Naive thymus-derived CD8-positive, alpha-beta T cell (primary cell): ENCODE measurements around the gene FAM163B. TPM values are rescaled to one million over a fixed set of nuclear protein-coding genes. Genes with fewer than 3 reads are reported as not detected.

Experiments used
- ATAC-seq, 2 donors: fragments of 150-1000 bp; cut with Tn5 transposase in 1 of 2; sonication (Bioruptor Pico), chemical (Tn5 transposase) in 1 of 2; 1 replicate in 1 of 2; 2 replicates in 1 of 2; pipeline ENCODE4 v1.10.0; 2021; ENCODE audit warnings: mild to moderate bottlenecking in 2 of 2, moderate library complexity in 2 of 2
- POLR2A ChIA-PET: fragments of 350-600 bp; sonication (Branson Sonifier 250); formaldehyde crosslinking; loops from one replicate; lab custom pipeline; 2021; ENCODE audit warnings: antibody characterized with exemption; lab: Charles Lee
- DNase-seq, 10 donors: peaks; one replicate each; pipeline versions ENCODE4 v3.0.0 to v3.0.0-alpha.2; 2020 to 2022
- H3K27ac Mint-ChIP-seq, 10 donors: one replicate each; pipeline ENCODE4 v1.8.0; 2020 to 2022; ENCODE audit warnings: mild to moderate bottlenecking in 10 of 10, mixed read lengths in 10 of 10, moderate library complexity in 4 of 10, inconsistent platforms in 1 of 10
- H3K27me3 Mint-ChIP-seq, 5 donors: one replicate each; pipeline ENCODE4 v1.8.0; 2021 to 2022; ENCODE audit warnings: mixed read lengths in 5 of 5
- H3K36me3 Mint-ChIP-seq, 3 donors: one replicate each; pipeline ENCODE4 v1.8.0; 2020 to 2022; ENCODE audit warnings: mixed read lengths in 3 of 3, mild to moderate bottlenecking in 2 of 3, inconsistent platforms in 1 of 3
- H3K4me1 Mint-ChIP-seq, 4 donors: one replicate each; pipeline ENCODE4 v1.8.0; 2021 to 2022; ENCODE audit warnings: mixed read lengths in 4 of 4
- H3K4me3 Mint-ChIP-seq, 10 donors: one replicate each; pipeline ENCODE4 v1.8.0; 2020 to 2022; ENCODE audit warnings: mild to moderate bottlenecking in 10 of 10, mixed read lengths in 10 of 10, moderate library complexity in 6 of 10, inconsistent platforms in 1 of 10
- H3K9me3 Mint-ChIP-seq, 9 donors: one replicate each; pipeline ENCODE4 v1.8.0; 2020 to 2022; ENCODE audit warnings: mixed read lengths in 9 of 9, mild to moderate bottlenecking in 3 of 9, inconsistent platforms in 1 of 9, moderate library complexity in 1 of 9
- polyA plus RNA-seq, 3 donors: library from polyadenylated mRNA; unstranded; fragments of 300-500 nt; fragmentation: Illumina TruSeq; gene quantifications; one replicate each; pipeline ENCODE4 v1.2.3, GENCODE V29; 2021
- total RNA-seq, 8 experiments: library from RNA in 2 of 8; stranded (reverse) in 2 of 8; gene quantifications; one replicate each; pipeline ENCODE4 v1.2.3 and lab custom pipeline; 2021 to 2026

FAM163B gene
- total and polyA plus RNA-seq, 5 experiments from 2014 or later, result not detected

- DNase-seq, result no peak
- POLR2A ChIA-PET, result no interaction called here
- Mint-ChIP-seq H3K4me3 (no peak overlapping the region), H3K9me3 (no peaks in the 10 kb centered on the region), H3K4me1 (peaks cover 6 to 22% (median 18%) of the 10 kb centered on the region in 4 donors), H3K27me3 (peaks cover 26 to 80% (median 33%) of the 10 kb centered on the region in 5 donors), H3K36me3 (no peaks in the 10 kb centered on the region), H3K27ac (no peak overlapping the region)
- ATAC-seq, result no peak
Observed at GRCh38 chr9:133582501-133583045, 26.6 kb downstream of the FAM163B start.

GRCh38 chr9:133581513-133582343 lies 27.5 kb downstream of the FAM163B start:
- POLR2A ChIA-PET, result interaction anchor here (0.5 kb wide), 1 partner anchor 929 kb away, joined by 3 read pairs; no protein-coding TSS in a partner anchor
- no peaks in the 10 kb centered on the region for H3K36me3 Mint-ChIP-seq
- peaks cover 9 to 25% (median 22%) of the 10 kb centered on the region in 4 donors for H3K4me1 Mint-ChIP-seq
- no peak for ATAC-seq
- H3K4me3 Mint-ChIP-seq, result no peak overlapping the region
- no peak for DNase-seq
- H3K9me3 Mint-ChIP-seq, result no peaks in the 10 kb centered on the region
- peak overlapping the region in 1 of 10 donors; percentile 28 for H3K27ac Mint-ChIP-seq
- H3K27me3 Mint-ChIP-seq, result peaks cover 28 to 89% (median 36%) of the 10 kb centered on the region in 5 donors

GRCh38 chr9:133581011-133581410 lies 28.2 kb downstream of the FAM163B start:
- peaks cover 28 to 91% (median 41%) of the 10 kb centered on the region in 5 donors for H3K27me3 Mint-ChIP-seq
- H3K4me1 Mint-ChIP-seq, result peaks cover 9 to 27% (median 23%) of the 10 kb centered on the region in 4 donors
- H3K36me3 Mint-ChIP-seq, result no peaks in the 10 kb centered on the region
- POLR2A ChIA-PET, result no interaction called here
- ATAC-seq, result no peak
- peak overlapping the region in 1 of 10 donors; percentile 29 for H3K27ac Mint-ChIP-seq
- no peak overlapping the region for H3K4me3 Mint-ChIP-seq
- no peaks in the 10 kb centered on the region for H3K9me3 Mint-ChIP-seq
- DNase-seq, result no peak

- Mint-ChIP-seq H3K9me3 (no peaks in the 10 kb centered on the region), H3K36me3 (no peaks in the 10 kb centered on the region), H3K4me3 (no peak overlapping the region), H3K4me1 (peaks cover 10 to 23% (median 19%) of the 10 kb centered on the region in 4 donors), H3K27me3 (peaks cover 27 to 91% (median 40%) of the 10 kb centered on the region in 5 donors), H3K27ac (no peak overlapping the region)
- DNase-seq, result no peak
- POLR2A ChIA-PET, result no interaction called here
- no peak for ATAC-seq
Observed at GRCh38 chr9:133580419-133580738, 28.8 kb downstream of the FAM163B start.

- Mint-ChIP-seq H3K4me3 (no peak overlapping the region), H3K27ac (no peak overlapping the region), H3K36me3 (no peaks in the 10 kb centered on the region), H3K27me3 (peaks cover 25 to 88% (median 39%) of the 10 kb centered on the region in 5 donors), H3K4me1 (peaks cover 10 to 18% (median 14%) of the 10 kb centered on the region in 4 donors), H3K9me3 (no peaks in the 10 kb centered on the region)
- POLR2A ChIA-PET, result no interaction called here
- no peak for DNase-seq
- no peak for ATAC-seq
Observed at GRCh38 chr9:133579601-133580418, 29.4 kb downstream of the FAM163B start.

- POLR2A ChIA-PET, result no interaction called here
- H3K27me3 Mint-ChIP-seq, result peaks cover 20 to 78% (median 31%) of the 10 kb centered on the region in 5 donors
Observed at GRCh38 chr9:133578524-133579441, 30.4 kb downstream of the FAM163B start.

GRCh38 chr9:133577737-133578112 lies 31.5 kb downstream of the FAM163B start:
- H3K36me3 Mint-ChIP-seq, result no peaks in the 10 kb centered on the region
- peaks cover 6 to 13% (median 7%) of the 10 kb centered on the region in 4 donors for H3K4me1 Mint-ChIP-seq
- H3K27ac Mint-ChIP-seq, result peak overlapping the region in 1 of 10 donors; percentile 28
- no peak for DNase-seq
- H3K27me3 Mint-ChIP-seq, result peaks cover 20 to 72% (median 31%) of the 10 kb centered on the region in 5 donors
- no peak for ATAC-seq
- no peaks in the 10 kb centered on the region for H3K9me3 Mint-ChIP-seq
- no peak overlapping the region for H3K4me3 Mint-ChIP-seq
- POLR2A ChIA-PET, result no interaction called here

More at GRCh38 chr9:133578524-133579441, 30.4 kb downstream of the FAM163B start:
- H3K4me3 Mint-ChIP-seq, result no peak overlapping the region
- DNase-seq (no peak), ATAC-seq (no peak)
- H3K27ac Mint-ChIP-seq, result no peak overlapping the region
- no peaks in the 10 kb centered on the region for H3K36me3 Mint-ChIP-seq
- peaks cover 6 to 13% (median 7%) of the 10 kb centered on the region in 4 donors for H3K4me1 Mint-ChIP-seq
- no peaks in the 10 kb centered on the region for H3K9me3 Mint-ChIP-seq

- no peak overlapping the region for H3K27ac Mint-ChIP-seq
- ATAC-seq (no peak), DNase-seq (no peak)
- H3K36me3 Mint-ChIP-seq, result no peaks in the 10 kb centered on the region
- peak overlapping the region in 5 of 10 donors; percentile 14 to 61 (median 48) for H3K4me3 Mint-ChIP-seq
- peaks cover 6 to 13% (median 7%) of the 10 kb centered on the region in 4 donors for H3K4me1 Mint-ChIP-seq
- H3K27me3 Mint-ChIP-seq, result peaks cover 19 to 66% (median 29%) of the 10 kb centered on the region in 5 donors
- POLR2A ChIA-PET, result no interaction called here
- no peaks in the 10 kb centered on the region for H3K9me3 Mint-ChIP-seq
Observed at GRCh38 chr9:133576875-133577736, 32.1 kb downstream of the FAM163B start.

- Mint-ChIP-seq H3K4me3 (peak overlapping the region in 3 of 10 donors; percentile 36 to 61 (median 53)), H3K27ac (peak overlapping the region in 2 of 10 donors; percentile 15 to 29), H3K4me1 (peaks cover 6 to 13% (median 7%) of the 10 kb centered on the region in 4 donors), H3K9me3 (no peaks in the 10 kb centered on the region), H3K36me3 (no peaks in the 10 kb centered on the region), H3K27me3 (peaks cover 13 to 58% (median 22%) of the 10 kb centered on the region in 5 donors)
- POLR2A ChIA-PET, result no interaction called here
- DNase-seq, result no peak
- ATAC-seq, result no peak
Observed at GRCh38 chr9:133576031-133576874, 32.9 kb downstream of the FAM163B start.

- ATAC-seq (no peak), DNase-seq (no peak)
- Mint-ChIP-seq H3K9me3 (no peaks in the 10 kb centered on the region), H3K4me1 (peaks cover 6 to 10% (median 7%) of the 10 kb centered on the region in 4 donors), H3K27me3 (peaks cover 7 to 52% (median 18%) of the 10 kb centered on the region in 5 donors), H3K4me3 (no peak overlapping the region), H3K36me3 (no peaks in the 10 kb centered on the region), H3K27ac (no peak overlapping the region)
- POLR2A ChIA-PET, result no interaction called here
Observed at GRCh38 chr9:133575186-133576030, 33.8 kb downstream of the FAM163B start.
